Mesendoderm (in vitro differentiated cells): ENCODE data around the gene ASB3.

ENCODE experiments used
- DNase-seq: peaks from one replicate; pipeline ENCODE4 v3.0.0; 2013
- H2AK5ac ChIP-seq: 2 replicates; pipeline ENCODE4 v1.6.1; 2013; ENCODE audit warnings: low read length, inconsistent platforms
- H2BK120ac ChIP-seq: 2 replicates; pipeline ENCODE4 v1.6.1; 2013; ENCODE audit warnings: low read depth, mild to moderate bottlenecking, low read length, moderate library complexity, mixed read lengths
- H2BK15ac ChIP-seq: replicated peaks from 2 replicates; pipeline ENCODE4 v1.6.1; 2013; ENCODE audit warnings: low read depth, mild to moderate bottlenecking, moderate library complexity
- H2BK5ac ChIP-seq: 2 replicates; pipeline ENCODE4 v1.6.1; 2013; ENCODE audit warnings: low read length, inconsistent platforms
- H3K18ac ChIP-seq: 2 replicates; pipeline ENCODE4 v1.6.1; 2013; ENCODE audit warnings: mild to moderate bottlenecking, low read length, mixed read lengths
- H3K23ac ChIP-seq: one replicate; pipeline ENCODE4 v1.6.1; 2013; ENCODE audit warnings: low read length
- H3K27ac ChIP-seq: 2 replicates; pipeline ENCODE4 v1.5.1; 2013; ENCODE audit warnings: low read depth, mild to moderate bottlenecking, inconsistent platforms, low read length, moderate library complexity
- H3K27me3 ChIP-seq: 2 replicates; pipeline ENCODE4 v1.6.1; 2013; ENCODE audit warnings: low read length, control low read depth, mild to moderate bottlenecking, inconsistent platforms; ENCODE audit not compliant: insufficient read depth, poor library complexity
- H3K36me3 ChIP-seq: 2 replicates; pipeline ENCODE4 v1.6.1; 2013; ENCODE audit warnings: low read length, inconsistent platforms; ENCODE audit not compliant: control insufficient read depth, insufficient read depth
- H3K4ac ChIP-seq: one replicate; pipeline ENCODE4 v1.6.1; 2013; ENCODE audit warnings: low read depth, mild to moderate bottlenecking, low read length, moderate library complexity
- H3K4me1 ChIP-seq: 2 replicates; pipeline ENCODE4 v1.6.1; 2013; ENCODE audit warnings: low read depth, low read length, inconsistent platforms; ENCODE audit not compliant: control insufficient read depth
- H3K4me2 ChIP-seq: 2 replicates; pipeline ENCODE4 v1.6.1; 2013; ENCODE audit warnings: low read length
- H3K4me3 ChIP-seq: 2 replicates; pipeline ENCODE4 v1.5.1; 2013; ENCODE audit warnings: mild to moderate bottlenecking, low read length
- H3K56ac ChIP-seq: one replicate; pipeline ENCODE4 v1.6.1; 2013; ENCODE audit warnings: low read length
- H3K79me1 ChIP-seq: 2 replicates; pipeline ENCODE4 v1.6.1; 2013; ENCODE audit warnings: low read length, inconsistent platforms
- H3K79me2 ChIP-seq: 2 replicates; pipeline ENCODE4 v1.6.1; 2013; ENCODE audit warnings: mild to moderate bottlenecking, low read length; ENCODE audit not compliant: control insufficient read depth, insufficient read depth
- H3K9ac ChIP-seq: 2 replicates; pipeline ENCODE4 v1.6.1; 2013; ENCODE audit warnings: low read length, inconsistent platforms
- H4K5ac ChIP-seq: one replicate; pipeline ENCODE4 v1.6.1; 2013; ENCODE audit warnings: low read length
- H4K8ac ChIP-seq: one replicate; pipeline ENCODE4 v1.6.1; 2013; ENCODE audit warnings: low read depth, mild to moderate bottlenecking, control low read depth, low read length, moderate library complexity
- WGBS: extraction: QIAGEN DNeasy Blood & Tissue Kit; methylation state at CpG from one replicate; pipeline ENCODE4 v1.1.7; 2013; ENCODE audit warnings: low lambda C conversion rate, missing lambda C conversion rate; ENCODE audit not compliant: insufficient coverage; ENCODE audit errors: extremely low coverage; 5-methylcytosine and 5-hydroxymethylcytosine counted together

The ASB3 gene

DNA sequence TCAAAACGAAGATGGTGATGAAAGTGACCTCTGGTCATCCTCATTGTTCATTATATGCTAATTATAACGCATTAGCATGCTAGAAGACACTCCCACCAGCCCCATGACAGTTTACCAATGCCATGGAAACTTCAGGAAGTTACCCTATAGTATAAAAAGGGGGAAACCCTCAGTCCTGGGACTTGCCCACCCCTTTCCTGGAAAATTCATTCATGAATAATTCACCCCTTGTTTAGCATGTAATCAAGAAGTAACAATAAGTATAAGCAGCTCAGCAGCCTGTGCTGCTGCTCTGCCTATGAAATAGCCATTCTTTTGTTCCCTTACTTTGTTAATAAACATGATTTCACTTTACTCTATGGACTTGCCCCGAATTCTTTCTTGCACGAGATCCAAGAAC lies 89.7 kb downstream of the ASB3 start:
- no CpG with 5 or more reads among the region's 4 CpGs for WGBS
- no peaks in the 10 kb centered on the region for H3K79me2 ChIP-seq
- no peaks in the 10 kb centered on the region for H3K79me1 ChIP-seq
- no peak overlapping the region for H4K5ac ChIP-seq
- H3K27me3 ChIP-seq = no peaks in the 10 kb centered on the region
- no peak overlapping the region for H3K56ac ChIP-seq
- H3K27ac ChIP-seq = no peak overlapping the region
- no peak for DNase-seq
- no peaks in the 10 kb centered on the region for H3K4me1 ChIP-seq
- H2BK120ac ChIP-seq = no peak overlapping the region
- H3K4me3 ChIP-seq = no peak overlapping the region
- H3K9ac ChIP-seq = no peak overlapping the region
- H3K23ac ChIP-seq = no peak overlapping the region
- H2BK5ac ChIP-seq = no peak overlapping the region
- no peak overlapping the region for H4K8ac ChIP-seq
- H3K4ac ChIP-seq = no peak overlapping the region
- no peak overlapping the region for H2AK5ac ChIP-seq
- H3K36me3 ChIP-seq = no peaks in the 10 kb centered on the region
- no peak overlapping the region for H2BK15ac ChIP-seq
- H3K4me2 ChIP-seq = no peak overlapping the region
- H3K18ac ChIP-seq = no peak overlapping the region

DNA sequence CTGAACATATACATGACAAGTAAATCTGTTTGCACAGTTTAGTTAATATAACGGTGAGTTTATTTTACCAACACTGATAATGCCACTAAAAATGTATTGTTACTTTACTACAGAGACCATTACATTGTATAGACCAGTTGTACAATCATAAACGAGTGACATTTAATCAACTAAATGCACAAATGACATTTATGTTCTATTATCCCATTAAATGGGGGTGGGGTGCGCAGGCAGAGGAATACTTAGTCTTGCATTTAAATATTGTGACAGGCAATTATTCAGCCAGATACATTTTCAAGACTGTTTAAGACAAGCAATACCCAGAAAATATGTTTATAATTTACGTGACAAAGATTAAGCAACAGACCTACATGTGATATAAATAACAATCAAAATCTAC lies 91.2 kb downstream of the ASB3 start:
- Histone ChIP-seq H2BK120ac (no peak overlapping the region), H3K9ac (no peak overlapping the region), H3K18ac (no peak overlapping the region), H3K4me2 (no peak overlapping the region), H3K56ac (no peak overlapping the region), H3K36me3 (no peaks in the 10 kb centered on the region), H3K4ac (no peak overlapping the region), H3K27ac (no peak overlapping the region), H2AK5ac (no peak overlapping the region), H3K4me3 (no peak overlapping the region), H2BK15ac (no peak overlapping the region), H2BK5ac (no peak overlapping the region), H3K27me3 (no peaks in the 10 kb centered on the region), H4K8ac (no peak overlapping the region), H4K5ac (no peak overlapping the region), H3K79me2 (no peaks in the 10 kb centered on the region), H3K23ac (no peak overlapping the region), H3K4me1 (no peaks in the 10 kb centered on the region), H3K79me1 (no peaks in the 10 kb centered on the region)
- WGBS = no CpG with 5 or more reads among the region's 4 CpGs
- DNase-seq = no peak

DNA sequence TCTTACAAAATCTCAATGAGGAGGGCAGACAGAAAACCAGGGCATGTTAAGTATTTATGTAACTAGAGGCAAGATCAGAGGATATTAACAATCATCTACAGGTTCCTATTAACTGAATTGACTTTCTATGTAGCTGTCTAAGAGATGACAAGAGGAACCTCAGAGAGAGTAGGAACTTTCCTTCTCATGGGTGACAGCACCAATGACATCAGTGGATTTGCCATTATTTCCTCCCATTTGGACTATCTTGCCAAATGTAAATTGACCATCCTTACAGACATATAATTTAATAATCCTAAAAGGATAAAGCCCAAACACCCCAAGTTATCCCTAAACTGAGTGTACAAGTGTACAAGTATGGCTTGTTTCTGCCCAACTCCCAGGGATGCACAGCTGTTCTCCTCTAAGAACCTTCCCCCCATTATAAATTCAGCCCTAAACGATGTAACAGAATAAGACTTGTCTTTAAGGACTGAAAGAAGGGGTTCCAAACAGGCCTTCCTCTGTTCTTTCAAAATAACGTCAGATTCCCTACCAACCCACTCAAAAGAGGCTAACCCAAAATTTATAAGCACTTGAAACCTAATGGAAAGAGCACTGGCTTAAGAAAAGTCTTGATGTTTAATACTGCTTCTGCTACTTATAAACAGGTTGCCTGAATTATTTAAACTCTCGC lies 92.5 kb downstream of the ASB3 start:
- no peak overlapping the region for H3K23ac ChIP-seq

DNA sequence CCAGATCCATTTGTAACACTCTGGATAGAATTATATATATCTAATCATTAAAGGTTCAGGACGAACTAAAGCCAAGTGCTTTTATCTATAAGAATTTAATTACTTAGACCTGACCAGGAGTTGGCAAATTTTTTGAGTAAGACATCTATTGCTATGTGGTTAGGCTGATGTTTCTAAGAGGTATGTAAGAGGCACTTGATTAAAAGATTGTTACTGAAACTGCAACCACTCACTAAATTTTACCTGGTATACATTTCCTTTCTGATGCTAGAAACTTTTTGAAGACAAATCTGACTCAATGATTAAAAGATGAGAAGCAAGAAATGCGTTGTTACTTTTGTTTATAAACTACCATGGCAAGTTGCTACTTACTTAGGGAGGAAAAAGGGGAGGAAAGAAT lies 95.9 kb downstream of the ASB3 start:
- no peak overlapping the region for H3K27ac ChIP-seq
- H3K9ac ChIP-seq = no peak overlapping the region
- H3K18ac ChIP-seq = no peak overlapping the region
- no peaks in the 10 kb centered on the region for H3K79me2 ChIP-seq
- no peak overlapping the region for H3K23ac ChIP-seq
- no peak overlapping the region for H3K4me3 ChIP-seq
- no peaks in the 10 kb centered on the region for H3K79me1 ChIP-seq
- H3K4me2 ChIP-seq = no peak overlapping the region
- no peaks in the 10 kb centered on the region for H3K4me1 ChIP-seq
- WGBS = no CpG with 5 or more reads among the region's 2 CpGs
- no peak overlapping the region for H2BK120ac ChIP-seq
- no peak overlapping the region for H4K8ac ChIP-seq
- no peak overlapping the region for H3K4ac ChIP-seq
- no peak overlapping the region for H2BK15ac ChIP-seq
- no peaks in the 10 kb centered on the region for H3K36me3 ChIP-seq
- H2BK5ac ChIP-seq = no peak overlapping the region
- no peak for DNase-seq
- H3K27me3 ChIP-seq = no peaks in the 10 kb centered on the region
- H3K56ac ChIP-seq = no peak overlapping the region
- H4K5ac ChIP-seq = no peak overlapping the region
- H2AK5ac ChIP-seq = no peak overlapping the region

More for the DNA sequence above, 92.5 kb downstream of the ASB3 start:
- DNase-seq = no peak
- Histone ChIP-seq H3K27me3 (no peaks in the 10 kb centered on the region), H2BK5ac (no peak overlapping the region), H2BK15ac (no peak overlapping the region), H3K4me3 (no peak overlapping the region), H4K8ac (no peak overlapping the region), H2BK120ac (no peak overlapping the region), H3K9ac (no peak overlapping the region), H4K5ac (no peak overlapping the region), H3K56ac (no peak overlapping the region), H3K79me2 (no peaks in the 10 kb centered on the region), H2AK5ac (no peak overlapping the region), H3K18ac (no peak overlapping the region), H3K4ac (no peak overlapping the region), H3K36me3 (no peaks in the 10 kb centered on the region), H3K79me1 (no peaks in the 10 kb centered on the region), H3K4me2 (no peak overlapping the region), H3K4me1 (no peaks in the 10 kb centered on the region), H3K27ac (no peak overlapping the region)
- WGBS = no CpG with 5 or more reads among the region's 3 CpGs

DNA sequence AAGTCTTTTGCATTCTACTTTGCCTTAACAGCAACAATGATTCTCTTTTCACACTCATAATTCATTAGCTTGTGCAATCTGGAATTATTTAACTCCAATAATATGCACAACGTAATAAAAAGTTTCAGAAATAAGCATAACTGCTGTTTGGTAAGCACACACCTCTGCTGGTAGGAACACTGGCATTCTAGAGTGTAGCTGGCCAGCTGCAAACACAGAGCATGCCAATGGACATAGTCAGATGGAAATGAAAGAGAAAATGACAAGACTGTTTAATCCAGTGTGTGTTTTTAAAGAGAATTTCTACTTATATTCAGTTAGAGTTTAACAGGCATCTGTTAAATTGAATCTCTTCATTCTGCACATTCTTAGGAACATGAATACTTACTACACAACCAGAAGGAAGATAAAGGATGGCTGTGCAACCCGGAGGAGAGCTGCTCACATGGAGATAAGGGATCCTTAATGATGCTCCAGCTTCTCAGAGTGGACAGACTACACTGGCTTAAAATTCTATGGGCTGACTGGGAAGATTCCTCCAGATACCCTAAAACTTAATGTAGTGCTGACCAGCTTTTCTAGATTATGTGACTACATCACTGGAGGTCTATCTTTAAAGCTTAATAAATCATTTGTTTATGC lies 113.8 kb downstream of the ASB3 start:
- H3K36me3 ChIP-seq = no peaks in the 10 kb centered on the region
- no peak overlapping the region for H4K5ac ChIP-seq
- no peak overlapping the region for H3K4me2 ChIP-seq
- no peaks in the 10 kb centered on the region for H3K4me1 ChIP-seq
- no peak overlapping the region for H3K18ac ChIP-seq
- no peak overlapping the region for H2AK5ac ChIP-seq
- no peak overlapping the region for H3K27ac ChIP-seq
- H2BK15ac ChIP-seq = no peak overlapping the region
- no peak overlapping the region for H3K9ac ChIP-seq
- H3K79me2 ChIP-seq = no peaks in the 10 kb centered on the region
- WGBS = no CpG with 5 or more reads among the region's 2 CpGs
- H3K79me1 ChIP-seq = no peaks in the 10 kb centered on the region
- no peak overlapping the region for H3K56ac ChIP-seq
- DNase-seq = no peak
- no peak overlapping the region for H3K4ac ChIP-seq
- no peak overlapping the region for H2BK5ac ChIP-seq
- H3K23ac ChIP-seq = no peak overlapping the region
- H3K4me3 ChIP-seq = no peak overlapping the region
- H4K8ac ChIP-seq = no peak overlapping the region
- no peaks in the 10 kb centered on the region for H3K27me3 ChIP-seq
- no peak overlapping the region for H2BK120ac ChIP-seq

DNA sequence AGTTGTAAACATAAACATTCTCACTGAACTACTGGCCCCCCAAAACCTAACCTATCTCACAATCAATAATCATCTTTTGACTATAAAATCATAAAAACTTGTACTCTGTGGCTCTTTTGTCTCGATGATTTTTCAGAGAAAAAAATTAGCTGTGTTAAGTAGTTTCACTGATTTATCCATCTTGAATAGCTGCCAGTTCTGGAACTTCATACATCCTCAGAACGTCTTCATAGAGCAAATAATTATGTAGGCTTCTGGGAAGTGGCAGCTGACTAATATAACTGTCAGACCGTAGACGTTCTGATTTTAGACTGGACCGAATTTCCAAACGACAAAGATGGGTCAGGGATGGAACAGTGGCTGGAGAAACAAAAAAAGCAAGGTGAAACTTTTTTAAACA lies 116.4 kb downstream of the ASB3 start:
- no peak overlapping the region for H2AK5ac ChIP-seq
- H3K79me1 ChIP-seq = no peaks in the 10 kb centered on the region
- no peak overlapping the region for H3K4me2 ChIP-seq
- no peak overlapping the region for H2BK5ac ChIP-seq
- H4K5ac ChIP-seq = no peak overlapping the region
- no peak overlapping the region for H3K9ac ChIP-seq
- no peak overlapping the region for H3K23ac ChIP-seq
- no peak for DNase-seq
- no peaks in the 10 kb centered on the region for H3K27me3 ChIP-seq
- no peak overlapping the region for H4K8ac ChIP-seq
- no peaks in the 10 kb centered on the region for H3K36me3 ChIP-seq
- H3K4me1 ChIP-seq = no peaks in the 10 kb centered on the region
- WGBS = no CpG with 5 or more reads among the region's 6 CpGs
- no peak overlapping the region for H3K4me3 ChIP-seq
- no peak overlapping the region for H2BK15ac ChIP-seq
- H3K56ac ChIP-seq = no peak overlapping the region
- H3K18ac ChIP-seq = no peak overlapping the region
- H3K27ac ChIP-seq = no peak overlapping the region
- no peak overlapping the region for H3K4ac ChIP-seq
- H2BK120ac ChIP-seq = no peak overlapping the region
- no peaks in the 10 kb centered on the region for H3K79me2 ChIP-seq
